AG04449 (cell line): ENCODE data around the gene PARP14.
"Not testable (repeated sequence)": the region's sequence is repeated elsewhere in the genome, so short reads cannot be mapped to it uniquely, and the experiment has no call there.

ENCODE experiments used
- CTCF ChIA-PET: fragments of 350-600 bp; formaldehyde crosslinking; extraction: SDS; loops from one replicate; lab custom pipeline; 2021; ENCODE audit warnings: antibody characterized with exemption; lab: Yijun Ruan, JAX
- POLR2A ChIA-PET: fragments of 400-600, 350-600 bp; formaldehyde crosslinking; extraction: SDS; loops from one replicate; lab custom pipeline; 2020; ENCODE audit warnings: antibody characterized with exemption, inconsistent platforms; lab: Yijun Ruan, JAX
- DNase-seq: peaks from one replicate; pipeline ENCODE4 v3.0.0-alpha.2; 2010; ENCODE audit warnings: low read depth, low spot score
- H3K4me3 ChIP-seq: 2 replicates; pipeline ENCODE4 v1.5.1; 2011; ENCODE audit warnings: low read depth, mild to moderate bottlenecking, control low read depth, low read length
- CTCF ChIP-seq: IDR thresholded peaks from one replicate; pipeline ENCODE4 v1.5.1; 2011; ENCODE audit warnings: mild to moderate bottlenecking, moderate library complexity, low read length, control low read depth, inconsistent platforms; ENCODE audit not compliant: insufficient read depth; ENCODE audit errors: missing control alignments

The PARP14 gene

GRCh38 chr3:122646146-122646988 lies 34.3 kb upstream of the PARP14 start:
- ChIA-PET POLR2A (no interaction called here), CTCF (interaction anchor here (1.0 kb wide), 1 partner anchor 33 kb away, joined by 3 read pairs; no protein-coding TSS in a partner anchor)
- H3K4me3 ChIP-seq = no peak overlapping the region
- TF ChIP-seq CTCF = no peak
- DNase-seq = no peak

GRCh38 chr3:122651233-122651907 lies 29.3 kb upstream of the PARP14 start:
- DNase-seq, H3K4me3 ChIP-seq, CTCF ChIA-PET, POLR2A ChIA-PET: not testable (repeated sequence)

- DNase-seq, POLR2A ChIA-PET, H3K4me3 ChIP-seq, CTCF ChIA-PET: not testable (repeated sequence)
These were observed 28.7 kb upstream of the PARP14 start for GRCh38 chr3:122651962-122652361.

GRCh38 chr3:122658336-122658735 lies 22.3 kb upstream of the PARP14 start:
- DNase-seq, H3K4me3 ChIP-seq, POLR2A ChIA-PET, CTCF ChIA-PET: not testable (repeated sequence)

- TF ChIP-seq CTCF = no peak
- H3K4me3 ChIP-seq = no peak overlapping the region
- ChIA-PET CTCF (interaction anchor here (1.1 kb wide), 1 partner anchor 9 kb away, joined by 3 read pairs; no protein-coding TSS in a partner anchor), POLR2A (no interaction called here)
- no peak for DNase-seq
These were observed 20.2 kb upstream of the PARP14 start for GRCh38 chr3:122660297-122660974.

GRCh38 chr3:122661633-122662032 lies 19.0 kb upstream of the PARP14 start:
- ChIA-PET CTCF (interaction anchor here (1.7 kb wide), 1 partner anchor 18 kb away, joined by 6 read pairs; no protein-coding TSS in a partner anchor), POLR2A (no interaction called here)
- no peak for TF ChIP-seq CTCF
- no peak for DNase-seq
- H3K4me3 ChIP-seq = no peak overlapping the region

GRCh38 chr3:122662505-122662904 lies 18.1 kb upstream of the PARP14 start:
- ChIA-PET CTCF (interaction anchor here (1.7 kb wide), 1 partner anchor 17 kb away, joined by 6 read pairs; no protein-coding TSS in a partner anchor), POLR2A (no interaction called here)
- no peak for TF ChIP-seq CTCF
- no peak overlapping the region for H3K4me3 ChIP-seq
- no peak for DNase-seq
